HG03045 (cell line): Measurements from ENCODE around the gene SLFN5.
A peak's percentile ranks its signal among the peaks of the same experiment; 100 is the strongest.
"Not testable (repeated sequence)": the region's sequence is repeated elsewhere in the genome, so short reads cannot be mapped to it uniquely, and the experiment has no call there.

Experiments used
- ATAC-seq: cut with Tn5 transposase; IDR thresholded peaks from one replicate; pipeline ENCODE4 v1.9.1; 2021; ENCODE audit warnings: mild to moderate bottlenecking, moderate library complexity; ENCODE audit not compliant: unreplicated experiment

The SLFN5 gene

GRCh38 chr17:35241520-35241919 is 1.4 kb upstream of the SLFN5 start:
- no peak for ATAC-seq

GRCh38 chr17:35242158-35242804 is 591 bp upstream of the SLFN5 start:
- ATAC-seq = peak; percentile 45

GRCh38 chr17:35243561-35244340 is 879 bp downstream of the SLFN5 start:
- no peak for ATAC-seq

- no peak for ATAC-seq
Observed at GRCh38 chr17:35244341-35245195, 1.7 kb downstream of the SLFN5 start.

- ATAC-seq = no peak
Observed at GRCh38 chr17:35245196-35245486, 2.3 kb downstream of the SLFN5 start.

GRCh38 chr17:35252651-35253050 is 9.8 kb downstream of the SLFN5 start:
- ATAC-seq = no peak

- ATAC-seq = no peak
Observed at GRCh38 chr17:35254107-35254773, 11.4 kb downstream of the SLFN5 start.

GRCh38 chr17:35255316-35255715 is 12.4 kb downstream of the SLFN5 start:
- ATAC-seq = no peak

- ATAC-seq = no peak
Observed at GRCh38 chr17:35256629-35257028, 13.8 kb downstream of the SLFN5 start.

- ATAC-seq = no peak
Observed at GRCh38 chr17:35257208-35257659, 14.4 kb downstream of the SLFN5 start.

GRCh38 chr17:35259001-35259400 is 16.1 kb downstream of the SLFN5 start:
- ATAC-seq = no peak

- no peak for ATAC-seq
Observed at GRCh38 chr17:35265071-35265470, 22.2 kb downstream of the SLFN5 start.

- no peak for ATAC-seq
Observed at GRCh38 chr17:35265566-35266141, 22.8 kb downstream of the SLFN5 start.

GRCh38 chr17:35274167-35275066 is 31.5 kb downstream of the SLFN5 start:
- not testable (repeated sequence) for ATAC-seq

GRCh38 chr17:35278454-35278853 is 35.6 kb downstream of the SLFN5 start:
- not testable (repeated sequence) for ATAC-seq

- ATAC-seq = not testable (repeated sequence)
Observed at GRCh38 chr17:35278876-35279275, 36.0 kb downstream of the SLFN5 start.

GRCh38 chr17:35283767-35284166 is 40.9 kb downstream of the SLFN5 start:
- no peak for ATAC-seq

GRCh38 chr17:35284955-35285354 is 42.1 kb downstream of the SLFN5 start:
- ATAC-seq = no peak

GRCh38 chr17:35286120-35286781 is 43.4 kb downstream of the SLFN5 start:
- no peak for ATAC-seq
